K562 (cell line): ENCODE measurements around the gene ITPRIPL2. TPM values are rescaled to one million over a fixed set of nuclear protein-coding genes. Genes with fewer than 3 reads are reported as not detected.

Experiments used
- ATAC-seq: fragments of 200-7000 bp; cut with Tn5 transposase; 3 replicates; pipeline ENCODE4 v1.9.1; 2020; ENCODE audit warnings: moderate library complexity
- BruUV-seq: library from RNA; stranded (reverse); fragments of 400-500 nt; replicated peaks from 2 replicates; lab custom pipeline; 2021; lab: Mats Ljungman, UMichigan
- CTCF ChIA-PET: fragments of 300-600 bp; formaldehyde crosslinking; extraction: SDS; loops from one replicate; lab custom pipeline; 2021; ENCODE audit warnings: low intra/inter-chr PET ratio; lab: Yijun Ruan, JAX
- POLR2A ChIA-PET: fragments of 300-600, 350-650 bp; sonication (Branson Sonifier 250); formaldehyde crosslinking; extraction: SDS; loops from one replicate; lab custom pipeline; 2021; ENCODE audit warnings: antibody characterized with exemption, inconsistent platforms; lab: Yijun Ruan, JAX
- DNase-seq, 4 experiments: peaks; one replicate each; pipeline versions ENCODE4 v3.0.0 to v3.0.0-alpha.2; 2011 to 2018; ENCODE audit warnings: low spot score in 3 of 4, mixed read lengths in 3 of 4; ENCODE audit errors: extremely low read depth in 1 of 4
- FAIRE-seq: peaks from 2 replicates; lab custom pipeline; 2011; peaks lifted over from hg19 to GRCh38; lab: Jason Lieb, UNC
- H2AFZ ChIP-seq: 2 replicates; pipeline ENCODE4 v1.6.0; 2011; ENCODE audit warnings: low read depth, low read length, control low read depth, inconsistent platforms
- H3K27ac ChIP-seq: fragments of 200-600 bp; 3 replicates; pipeline ENCODE4 v1.8.0; 2011; ENCODE audit warnings: low read depth, mild to moderate bottlenecking, control low read depth, inconsistent platforms, low read length, moderate library complexity, mixed read lengths; ENCODE audit errors: extremely low read depth
- H3K27me3 ChIP-seq, 2 experiments: fragments of 300-600 bp in 1 of 2; 2 replicates in 1 of 2; 3 replicates in 1 of 2; pipeline versions ENCODE4 v1.6.0 to v1.8.0; 2011; ENCODE audit warnings: inconsistent platforms in 2 of 2, low read length in 2 of 2, mild to moderate bottlenecking in 1 of 2, mixed read lengths in 1 of 2, moderate library complexity in 1 of 2; ENCODE audit not compliant: control insufficient read depth in 2 of 2, insufficient read depth in 2 of 2
- H3K36me3 ChIP-seq: fragments of 300-600 bp; 3 replicates; pipeline ENCODE4 v1.8.0; 2011; ENCODE audit warnings: mild to moderate bottlenecking, low read length, inconsistent platforms; ENCODE audit not compliant: control insufficient read depth, insufficient read depth
- H3K4me1 ChIP-seq, 2 experiments: fragments of 200-600 bp in 1 of 2; replicated peaks in 1 of 2; 2 replicates in 1 of 2; 3 replicates in 1 of 2; pipeline versions ENCODE4 v1.5.1 to v1.8.0; 2011; ENCODE audit warnings: inconsistent platforms in 2 of 2, low read length in 2 of 2, mild to moderate bottlenecking in 1 of 2, mixed read lengths in 1 of 2, moderate library complexity in 1 of 2; ENCODE audit not compliant: control insufficient read depth in 2 of 2, insufficient read depth in 2 of 2
- H3K4me2 ChIP-seq: 2 replicates; pipeline ENCODE4 v1.6.1; 2011; ENCODE audit warnings: low read length, control low read depth, inconsistent platforms, mixed read lengths; ENCODE audit not compliant: insufficient read depth
- H3K4me3 ChIP-seq: fragments of 200-600 bp; sonication (generic), shearing (Covaris generic); 2 replicates; pipeline ENCODE4 v1.5.1; 2016; ENCODE audit warnings: control low read depth, inconsistent platforms
- H3K79me2 ChIP-seq: fragments of 200-600 bp; 3 replicates; pipeline ENCODE4 v1.8.0; 2011; ENCODE audit warnings: low read length, inconsistent platforms; ENCODE audit not compliant: control insufficient read depth, insufficient read depth
- H3K9ac ChIP-seq, 2 experiments: 2 replicates each; pipeline versions ENCODE4 v1.6.0 to v1.6.1; 2011; ENCODE audit warnings: low read depth in 2 of 2, low read length in 2 of 2, control low read depth in 1 of 2, inconsistent platforms in 1 of 2, mild to moderate bottlenecking in 1 of 2, mixed read lengths in 1 of 2; ENCODE audit not compliant: insufficient read depth in 1 of 2
- H3K9me1 ChIP-seq: one replicate; pipeline ENCODE4 v1.6.0; 2011; ENCODE audit warnings: inconsistent platforms, mild to moderate bottlenecking, low read length, moderate library complexity; ENCODE audit not compliant: control insufficient read depth, insufficient read depth
- H3K9me3 ChIP-seq: replicated peaks from 2 replicates; pipeline ENCODE4 v1.5.1; 2011; ENCODE audit warnings: low read depth, low read length, inconsistent platforms; ENCODE audit not compliant: control insufficient read depth, insufficient read depth
- H4K20me1 ChIP-seq: replicated peaks from 2 replicates; pipeline ENCODE4 v1.6.1; 2011; ENCODE audit warnings: low read length, inconsistent platforms, mixed read lengths; ENCODE audit not compliant: control insufficient read depth, insufficient read depth
- CBX5 ChIP-seq: IDR thresholded peaks from 2 replicates; pipeline ENCODE4 v1.6.1; 2014; ENCODE audit warnings: low read depth, borderline replicate concordance
- CBX8 ChIP-seq: fragments of 200-600 bp; sonication (generic); IDR thresholded peaks from 2 replicates; pipeline ENCODE4 v1.6.1; 2012; ENCODE audit warnings: borderline replicate concordance, mixed run types, low read depth, mild to moderate bottlenecking, moderate library complexity, mixed read lengths, low read length, control low read depth, inconsistent platforms; ENCODE audit not compliant: poor library complexity, severe bottlenecking; ENCODE audit errors: extremely low read depth
- FOXK2 ChIP-seq, 2 experiments: fragments of 450-650 bp; IDR thresholded peaks in 1 of 2; conservative IDR thresholded peaks in 1 of 2; 2 replicates each; pipeline ENCODE4 v1.6.1; 2016; ENCODE audit warnings: low read depth in 2 of 2, mild to moderate bottlenecking in 1 of 2
- IRF9 ChIP-seq: fragments of 450-650 bp; IDR thresholded peaks from 2 replicates; pipeline ENCODE4 v1.6.1; 2016; ENCODE audit warnings: missing biosample characterization, missing genetic modification characterization
- MXD1 ChIP-seq: fragments of 250-450 bp; sonication (Bioruptor Pico); IDR thresholded peaks from 2 replicates; pipeline ENCODE4 v1.8.0; 2021; ENCODE audit warnings: borderline replicate concordance, mild to moderate bottlenecking, moderate library complexity; ENCODE audit not compliant: poor library complexity, severe bottlenecking
- POLR3G ChIP-seq: IDR thresholded peaks from 2 replicates; pipeline ENCODE4 v1.6.1; 2011; ENCODE audit not compliant: insufficient read length, insufficient replicate concordance; ENCODE audit errors: extremely low read depth
- SETDB1 ChIP-seq: IDR thresholded peaks from one replicate; pipeline ENCODE4 v1.6.1; 2012; ENCODE audit warnings: low read length, control low read depth, inconsistent platforms
- TGIF2 ChIP-seq: sonication (generic); formaldehyde crosslinking; IDR thresholded peaks from 2 replicates; pipeline ENCODE4 v1.8.1; 2022; ENCODE audit warnings: mild to moderate bottlenecking, missing genetic modification reagents, moderate library complexity
- UBTF ChIP-seq, 2 experiments: IDR thresholded peaks; 2 replicates each; pipeline ENCODE4 v1.6.1; 2012; ENCODE audit warnings: improper control_type of control experiment in 2 of 2, low read depth in 2 of 2, low read length in 2 of 2, borderline replicate concordance in 1 of 2
- ZBTB5 ChIP-seq: fragments of 450-650 bp; IDR thresholded peaks from 2 replicates; pipeline ENCODE4 v1.6.1; 2017; ENCODE audit warnings: antibody characterized with exemption
- ZNF197 ChIP-seq: fragments of 200-800 bp; sonication (Bioruptor generic); IDR thresholded peaks from 2 replicates; pipeline ENCODE4 v1.6.1; 2016; ENCODE audit warnings: low read depth, missing genetic modification characterization, missing compliant biosample characterization
- ZNF253 ChIP-seq: fragments of 250-450 bp; sonication (Bioruptor Pico); conservative IDR thresholded peaks from 2 replicates; pipeline ENCODE4 v1.6.1; 2021; ENCODE audit warnings: mild to moderate bottlenecking
- ZNF445 ChIP-seq: fragments of 250-450 bp; sonication (Bioruptor Pico); IDR thresholded peaks from 2 replicates; pipeline ENCODE4 v1.4.0; 2020; ENCODE audit warnings: low read depth, mild to moderate bottlenecking, moderate library complexity
- WGBS: fragments of 100-300 bp; shearing (Covaris generic); methylation state at CpG from one replicate; pipeline ENCODE4 v1.1.6; 2016; ENCODE audit warnings: low coverage, mixed read lengths; ENCODE audit not compliant: insufficient coverage; ENCODE audit errors: missing lambda C conversion rate; 5-methylcytosine and 5-hydroxymethylcytosine counted together
- in situ Hi-C: fragments of 300-500 bp; cut with MboI; formaldehyde crosslinking; loops from 4 replicates; pipeline ENCODE4 v1.15.0; 2018; ENCODE audit warnings: inconsistent platforms, mixed read lengths
- intact Hi-C: fragments of 100-400 bp; cut with micrococcal nuclease; formaldehyde crosslinking; loops from 2 replicates; pipeline ENCODE4 v1.14.2; 2022
- polyA plus RNA-seq, 8 experiments: library from polyadenylated mRNA; depleted of rRNA in 4 of 8; stranded (reverse) in 5 of 8; unstranded in 3 of 8; fragments of >200 nt; fragmentation: Nextera tagmentation in 2 of 8; fragmentation: Illumina TruSeq in 1 of 8; extraction: Ambion mirVana in 2 of 8; extraction: Trizol in 1 of 8; gene quantifications; 2 replicates each; pipeline versions ENCODE4 v1.2.1 to v1.2.3, GENCODE V29; 2011 to 2014; ENCODE audit warnings: inconsistent platforms in 1 of 8, missing spikeins in 1 of 8
- total RNA-seq, 7 experiments: library from RNA; depleted of rRNA in 6 of 7; stranded (reverse); fragments of >200 nt in 6 of 7; fragmentation: Illumina TruSeq in 2 of 7; extraction: Trizol in 2 of 7; gene quantifications; 2 replicates each; pipeline versions ENCODE4 v1.2.1 to v1.2.3, GENCODE V29; 2011 to 2021; ENCODE audit warnings: low replicate concordance in 1 of 7

ITPRIPL2 gene
- total and polyA plus RNA-seq, 9 of the 15 experiments (the other 6 are each of a cell fraction or from before 2014, with no cell fraction given): 0.04 to 2.2 (median 0.58) TPM

- TF ChIP-seq TGIF2: no peak
- no peak for TF ChIP-seq CBX8
- no peak for TF ChIP-seq IRF9 (tag)
- no peak for TF ChIP-seq SETDB1
Observed at GRCh38 chr16:19077879-19078278, 35.9 kb upstream of the ITPRIPL2 start (continued).

GRCh38 chr16:19083670-19084069 lies 30.1 kb upstream of the ITPRIPL2 start:
- Histone ChIP-seq H3K27me3 (no peaks in the 10 kb centered on the region), H4K20me1 (no peaks in the 10 kb centered on the region), H3K9me1 (no peaks in the 10 kb centered on the region), H3K4me1 (peaks cover 10 to 13% of the 10 kb centered on the region in 2 experiments; a peak in 4 of 5 replicates), H2AFZ (no peak overlapping the region), H3K79me2 (no peaks in the 10 kb centered on the region), H3K36me3 (peaks cover 5% of the 10 kb centered on the region; the same call in 1 of the 3 replicates), H3K9ac (no peak overlapping the region), H3K4me3 (no peak overlapping the region), H3K4me2 (no peak overlapping the region), H3K27ac (no peak overlapping the region), H3K9me3 (no peaks in the 10 kb centered on the region)
- in situ Hi-C loops (loop anchor here (10.0 kb wide), 1 partner anchor 431 kb away; no protein-coding TSS in a partner anchor), intact Hi-C loops (no loop called here)
- FAIRE-seq (no peak), ATAC-seq (no peak), DNase-seq (no peak)
- ChIA-PET CTCF (no interaction called here), POLR2A (interaction anchor here (1.8 kb wide), 1 partner anchor 11 kb away, joined by 4 read pairs; no protein-coding TSS in a partner anchor)
- no TSS peak for BruUV-seq
- 15% methylated on average over 1 of the region's 1 CpG for WGBS
- TF ChIP-seq UBTF (IDR thresholded peaks at IDR 0.05; ENCODE audit: borderline replicate concordance in 1 of 2, low read depth in 2 of 2, low read length in 2 of 2): no peak
- TF ChIP-seq POLR3G: no peak
- no peak for TF ChIP-seq ZNF197 (CRISPR knock-in tag)
- TF ChIP-seq CBX5: no peak
- TF ChIP-seq FOXK2 (conservative IDR thresholded peaks at IDR 0.05 in 1 of 2, IDR thresholded peaks at IDR 0.05 in 1 of 2; ENCODE audit: low read depth in 2 of 2): no peak
- TF ChIP-seq ZNF445 (CRISPR knock-in tag): no peak
- no peak for TF ChIP-seq MXD1 (CRISPR knock-in tag)
- no peak for TF ChIP-seq ZBTB5
- TF ChIP-seq ZNF253 (CRISPR knock-in tag): no peak
